ENCODE data around the gene MARCHF11. TPM values are rescaled to one million over a fixed set of nuclear protein-coding genes. Genes with fewer than 3 reads are reported as not detected.

The MARCHF11 gene
- total and polyA plus RNA-seq, 2 of the 4 experiments (the other 2 are of a cell fraction): not detected

GRCh38 chr5:16082982-16083381 is 96.6 kb downstream of the MARCHF11 start:
- no peaks in the 10 kb centered on the region for H4K20me1 ChIP-seq (ENCODE audit: insufficient read depth, low read length)
- POLR2A ChIA-PET (ENCODE audit: unreplicated experiment): no interaction called here
- no peak overlapping the region for H2BK15ac ChIP-seq (ENCODE audit: low read depth, low read length)
- H3K27me3 ChIP-seq (ENCODE audit: control insufficient read depth, insufficient read depth, low read length): no peaks in the 10 kb centered on the region
- no peak overlapping the region for H3K56ac ChIP-seq (ENCODE audit: extremely low read depth, insufficient read depth, low read length)
- no peak overlapping the region for H4K91ac ChIP-seq (ENCODE audit: insufficient read depth, low read depth, low read length)
- H2AK9ac ChIP-seq (replicated peaks; ENCODE audit: low read depth, low read length, poor library complexity): no peak overlapping the region
- TF ChIP-seq ELK1 (IDR thresholded peaks at IDR 0.05; ENCODE audit: borderline replicate concordance, low read depth, low read length) (no peak), MXI1 (IDR thresholded peaks at IDR 0.05; ENCODE audit: borderline replicate concordance, low read depth, low read length) (no peak), POLR2A (IDR thresholded peaks at IDR 0.05; ENCODE audit: low read depth, low read length) (no peak), USF2 (IDR thresholded peaks at IDR 0.05; ENCODE audit: low read depth, low read length) (no peak), MAFK (IDR thresholded peaks at IDR 0.05; ENCODE audit: low read depth, low read length) (no peak), FOS (IDR thresholded peaks at IDR 0.05; ENCODE audit: low read depth, low read length) (no peak), RCOR1 (IDR thresholded peaks at IDR 0.05; ENCODE audit: insufficient replicate concordance, low read length) (no peak), CEBPB (IDR thresholded peaks at IDR 0.05; ENCODE audit: low read depth, low read length) (no peak), BHLHE40 (IDR thresholded peaks at IDR 0.05; ENCODE audit: low read depth, low read length) (no peak), CHD1 (IDR thresholded peaks at IDR 0.05; ENCODE audit: low read depth, low read length) (no peak), SMC3 (IDR thresholded peaks at IDR 0.05; ENCODE audit: low read depth, low read length) (no peak), RFX5 (IDR thresholded peaks at IDR 0.05; ENCODE audit: low read depth, low read length) (no peak), NFE2L2 (IDR thresholded peaks at IDR 0.05; ENCODE audit: low read depth, low read length) (no peak), RAD21 (IDR thresholded peaks at IDR 0.05; ENCODE audit: low read length) (no peak), MAZ (IDR thresholded peaks at IDR 0.05; ENCODE audit: borderline replicate concordance, low read depth, low read length) (no peak), CTCF (conservative IDR thresholded peaks at IDR 0.05; ENCODE audit: low read depth, low read length) (no peak)
- H3K4ac ChIP-seq (ENCODE audit: low read depth, low read length): no peak overlapping the region
- H3K27ac ChIP-seq (ENCODE audit: insufficient read depth, low read length): no peak overlapping the region
- no peak overlapping the region for H2BK20ac ChIP-seq (ENCODE audit: low read depth, low read length)
- H3K4me2 ChIP-seq (ENCODE audit: low read depth, low read length): no peak overlapping the region
- no peak overlapping the region for H2BK5ac ChIP-seq (ENCODE audit: low read depth, low read length, poor library complexity, severe bottlenecking)
- no peaks in the 10 kb centered on the region for H3K79me1 ChIP-seq (ENCODE audit: low read depth in 1 of 2, low read length in 2 of 2)
- intact Hi-C loops (cut with micrococcal nuclease): no loop called here
- no peaks in the 10 kb centered on the region for H3K9me3 ChIP-seq (ENCODE audit: control insufficient read depth, insufficient read depth, low read length)
- no peaks in the 10 kb centered on the region for H3K36me3 ChIP-seq (ENCODE audit: control insufficient read depth, insufficient read depth, low read length)
- WGBS, 2 experiments (ENCODE audit: extremely low coverage in 2 of 2, insufficient read length in 1 of 2): 60% methylated on average over 1 of the region's 4 CpGs; no CpG with 5 or more reads in 1 of the 2 experiments
- H3K9me1 ChIP-seq (ENCODE audit: insufficient read depth, low read length): no peaks in the 10 kb centered on the region
- no peak overlapping the region for H2BK120ac ChIP-seq (ENCODE audit: low read depth, low read length)
- no peak overlapping the region for H3K4me3 ChIP-seq (ENCODE audit: insufficient read depth, low read depth, low read length)
- no peak overlapping the region for H4K8ac ChIP-seq (ENCODE audit: low read depth in 2 of 2, low read length in 2 of 2)
- no peak overlapping the region for H3K9ac ChIP-seq (ENCODE audit: low read depth, low read length)
- H2AFZ ChIP-seq (replicated peaks; ENCODE audit: low read length, poor library complexity): no peak overlapping the region
- no peaks in the 10 kb centered on the region for H3K4me1 ChIP-seq (ENCODE audit: control insufficient read depth, insufficient read depth, low read length)
- H3K14ac ChIP-seq (replicated peaks; ENCODE audit: low read depth, low read length): no peak overlapping the region
- H4K5ac ChIP-seq (ENCODE audit: low read depth, low read length): no peak overlapping the region
- ATAC-seq (ENCODE audit: low read depth): no peak
- no peak overlapping the region for H2AK5ac ChIP-seq (ENCODE audit: low read depth, low read length)
- H3K18ac ChIP-seq (ENCODE audit: low read depth, low read length): no peak overlapping the region
- dilution Hi-C loops (cut with HindIII; ENCODE audit: low sequenced_read_pairs, unreplicated experiment): no loop called here
- no peak overlapping the region for H3K23ac ChIP-seq (ENCODE audit: low read depth, low read length)
- BruUV-seq (replicated peaks): no TSS peak
- DNase-seq: no peak
- CTCF ChIA-PET: no interaction called here
- in situ Hi-C loops (cut with MboI; ENCODE audit: low sequenced_read_pairs): no loop called here
